Measurements from ENCODE around the gene ADGRL1.

ADGRL1 gene

GRCh38 chr19:14113762-14114414 is 92.1 kb downstream of the ADGRL1 start:
- TF ChIP-seq POLR2AphosphoS5 (IDR thresholded peaks at IDR 0.05; ENCODE audit: low read depth, low read length), result no peak
- no peak for TF ChIP-seq FOXP2 (optimal IDR thresholded peaks at IDR 0.05; ENCODE audit: borderline replicate concordance, extremely low read depth, extremely low read length, insufficient read depth)
- no peak for TF ChIP-seq REST (IDR thresholded peaks at IDR 0.05; ENCODE audit: insufficient read depth in 1 of 2, low read depth in 2 of 2, low read length in 2 of 2)
- no peak for TF ChIP-seq SIN3A (IDR thresholded peaks at IDR 0.05; ENCODE audit: borderline replicate concordance, insufficient read depth, low read length)
- no peak for TF ChIP-seq TAF1 (IDR thresholded peaks at IDR 0.05; ENCODE audit: borderline replicate concordance, insufficient read depth, low read length)

- TF ChIP-seq TAF1 (IDR thresholded peaks at IDR 0.05; ENCODE audit: borderline replicate concordance, insufficient read depth, low read length) (no peak), SIN3A (IDR thresholded peaks at IDR 0.05; ENCODE audit: borderline replicate concordance, insufficient read depth, low read length) (no peak), POLR2AphosphoS5 (IDR thresholded peaks at IDR 0.05; ENCODE audit: low read depth, low read length) (no peak), REST (IDR thresholded peaks at IDR 0.05; ENCODE audit: insufficient read depth in 1 of 2, low read depth in 2 of 2, low read length in 2 of 2) (no peak), FOXP2 (optimal IDR thresholded peaks at IDR 0.05; ENCODE audit: borderline replicate concordance, extremely low read depth, extremely low read length, insufficient read depth) (no peak)
These were observed 93.1 kb downstream of the ADGRL1 start for GRCh38 chr19:14112809-14113385.

- TF ChIP-seq TAF1 (IDR thresholded peaks at IDR 0.05; ENCODE audit: borderline replicate concordance, insufficient read depth, low read length), result no peak
- TF ChIP-seq REST (IDR thresholded peaks at IDR 0.05; ENCODE audit: insufficient read depth in 1 of 2, low read depth in 2 of 2, low read length in 2 of 2), result no peak
- TF ChIP-seq SIN3A (IDR thresholded peaks at IDR 0.05; ENCODE audit: borderline replicate concordance, insufficient read depth, low read length), result no peak
- no peak for TF ChIP-seq POLR2AphosphoS5 (IDR thresholded peaks at IDR 0.05; ENCODE audit: low read depth, low read length)
- TF ChIP-seq FOXP2 (optimal IDR thresholded peaks at IDR 0.05; ENCODE audit: borderline replicate concordance, extremely low read depth, extremely low read length, insufficient read depth), result no peak
These were observed 93.7 kb downstream of the ADGRL1 start for GRCh38 chr19:14112051-14112808.

- TF ChIP-seq POLR2AphosphoS5 (IDR thresholded peaks at IDR 0.05; ENCODE audit: low read depth, low read length) (no peak), TAF1 (IDR thresholded peaks at IDR 0.05; ENCODE audit: borderline replicate concordance, insufficient read depth, low read length) (no peak), FOXP2 (optimal IDR thresholded peaks at IDR 0.05; ENCODE audit: borderline replicate concordance, extremely low read depth, extremely low read length, insufficient read depth) (no peak), REST (IDR thresholded peaks at IDR 0.05; ENCODE audit: insufficient read depth in 1 of 2, low read depth in 2 of 2, low read length in 2 of 2) (no peak), SIN3A (IDR thresholded peaks at IDR 0.05; ENCODE audit: borderline replicate concordance, insufficient read depth, low read length) (no peak)
These were observed 94.5 kb downstream of the ADGRL1 start for GRCh38 chr19:14111486-14111885.

All from PFSK-1 (cell line).